ENCODE data around the gene HK1. TPM values are rescaled to one million over a fixed set of nuclear protein-coding genes. Genes with fewer than 3 reads are reported as not detected.
A peak's percentile ranks its signal among the peaks of the same experiment; 100 is the strongest.

The HK1 gene
- total and polyA plus RNA-seq, 3 experiments from 2014 or later: 144 to 153 (median 151) TPM

- ChIA-PET POLR2A (interaction anchor here (1.1 kb wide), 1 partner anchor 13 kb away, joined by 3 read pairs; no protein-coding TSS in a partner anchor), CTCF (interaction anchor here (1.4 to 2.1 kb wide), 2 partner anchors 13 to 125 kb away, joined by 4 to 5 read pairs; no protein-coding TSS in a partner anchor)
- H3K9me3 Mint-ChIP-seq: no peaks in the 10 kb centered on the region
- peaks cover 41% of the 10 kb centered on the region for H3K4me1 ChIP-seq (ENCODE audit: insufficient read depth, low read length)
- H3K27ac Mint-ChIP-seq: peak overlapping the region in 6 of 8 donors; percentile 51 to 93 (median 70)
- H3K27ac ChIP-seq (ENCODE audit: low read depth, low read length): no peak overlapping the region
- peaks cover 0 to 76% (median 10%) of the 10 kb centered on the region in 3 donors for H3K36me3 Mint-ChIP-seq
- H3K4me1 Mint-ChIP-seq: peaks cover 40 to 54% (median 41%) of the 10 kb centered on the region in 3 donors
- no peak overlapping the region for H3K4me3 ChIP-seq (ENCODE audit: low read length)
- no peaks in the 10 kb centered on the region for H3K27me3 Mint-ChIP-seq
- no peaks in the 10 kb centered on the region for H3K27me3 ChIP-seq (ENCODE audit: insufficient read depth, low read length, poor library complexity, severe bottlenecking)
- H3K9me3 ChIP-seq (ENCODE audit: low read length): no peaks in the 10 kb centered on the region
- no peak for DNase-seq
- H3K4me3 Mint-ChIP-seq: no peak overlapping the region
- peaks cover 28% of the 10 kb centered on the region for H3K36me3 ChIP-seq (ENCODE audit: insufficient read depth, low read length)
These were observed 85.4 kb downstream of the HK1 start for GRCh38 chr10:69363666-69364065.

DNA sequence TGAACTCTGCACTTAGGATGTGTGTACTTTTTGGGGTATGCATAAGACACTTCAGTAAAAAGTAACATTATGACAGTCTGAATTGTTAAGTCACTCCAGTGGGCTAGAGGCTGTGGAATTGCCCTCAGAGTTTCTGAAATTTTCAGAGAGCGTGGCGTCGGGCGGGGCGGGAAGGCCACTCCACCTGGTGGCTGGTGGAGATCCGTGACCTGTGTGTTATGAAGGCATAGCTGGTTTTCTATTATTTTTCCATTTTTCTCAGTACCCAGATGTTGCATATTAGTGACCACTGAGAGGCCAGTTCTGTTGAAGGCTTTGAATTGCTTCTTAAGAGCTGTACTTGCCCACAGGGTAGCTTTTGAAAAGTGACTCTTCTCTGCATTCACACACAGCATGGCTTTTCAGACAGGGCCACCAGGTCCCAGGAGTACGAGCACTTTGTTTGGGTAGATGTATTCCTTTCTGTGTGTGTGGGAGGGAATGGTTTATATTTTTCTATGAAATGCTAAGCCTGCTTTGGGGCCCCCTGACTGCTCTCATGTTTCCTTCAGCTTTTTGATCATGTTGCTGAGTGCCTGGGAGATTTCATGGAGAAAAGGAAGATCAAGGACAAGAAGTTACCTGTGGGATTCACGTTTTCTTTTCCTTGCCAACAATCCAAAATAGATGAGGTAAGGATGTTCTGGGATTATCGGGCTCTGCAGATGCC, 86.1 kb downstream of the HK1 start:
- no peaks in the 10 kb centered on the region for H3K9me3 ChIP-seq (ENCODE audit: low read length)
- Mint-ChIP-seq H3K27ac (peak overlapping the region in 5 of 8 donors; percentile 23 to 93 (median 61)), H3K9me3 (no peaks in the 10 kb centered on the region), H3K27me3 (peaks cover 0 to 2% of the 10 kb centered on the region in 2 donors), H3K4me1 (peaks cover 35 to 47% (median 35%) of the 10 kb centered on the region in 3 donors), H3K36me3 (peaks cover 3 to 82% (median 13%) of the 10 kb centered on the region in 3 donors), H3K4me3 (peak overlapping the region in 1 of 7 donors; percentile 17)
- no peaks in the 10 kb centered on the region for H3K27me3 ChIP-seq (ENCODE audit: insufficient read depth, low read length, poor library complexity, severe bottlenecking)
- ChIA-PET POLR2A (no interaction called here), CTCF (interaction anchor here (2.1 kb wide), 1 partner anchor 14 kb away, joined by 5 read pairs; no protein-coding TSS in a partner anchor)
- peaks cover 34% of the 10 kb centered on the region for H3K4me1 ChIP-seq (ENCODE audit: insufficient read depth, low read length)
- H3K36me3 ChIP-seq (ENCODE audit: insufficient read depth, low read length): peaks cover 34% of the 10 kb centered on the region
- no peak overlapping the region for H3K4me3 ChIP-seq (ENCODE audit: low read length)
- no peak for DNase-seq
- H3K27ac ChIP-seq (ENCODE audit: low read depth, low read length): no peak overlapping the region

DNA sequence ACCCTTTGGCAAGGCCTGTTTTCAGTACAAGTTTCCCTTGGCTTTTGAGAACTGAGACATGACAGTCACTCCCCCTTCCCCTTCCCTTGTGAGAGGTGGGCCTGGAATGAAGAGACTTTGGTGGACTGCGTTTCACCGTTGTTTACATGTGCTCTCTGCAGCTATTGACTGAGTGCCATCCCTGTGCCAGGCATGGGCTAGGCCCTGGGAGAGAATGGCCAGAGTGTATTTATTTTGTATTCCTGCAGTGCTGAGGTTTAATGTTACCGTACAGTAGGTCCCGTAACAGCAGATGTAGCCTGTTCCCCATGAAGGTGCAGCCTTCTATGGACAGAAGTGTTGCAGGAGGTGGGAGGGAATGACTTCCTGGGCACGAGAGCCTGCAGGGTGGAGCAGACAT, 88.4 kb downstream of the HK1 start:
- Mint-ChIP-seq H3K27me3 (peaks cover 0 to 2% of the 10 kb centered on the region in 2 donors), H3K9me3 (no peaks in the 10 kb centered on the region), H3K36me3 (peaks cover 13 to 87% (median 28%) of the 10 kb centered on the region in 3 donors), H3K4me3 (no peak overlapping the region), H3K4me1 (peaks cover 15 to 37% (median 17%) of the 10 kb centered on the region in 3 donors), H3K27ac (peak overlapping the region in 5 of 8 donors; percentile 26 to 84 (median 65))
- H3K36me3 ChIP-seq (ENCODE audit: insufficient read depth, low read length): peaks cover 49% of the 10 kb centered on the region
- no peaks in the 10 kb centered on the region for H3K27me3 ChIP-seq (ENCODE audit: insufficient read depth, low read length, poor library complexity, severe bottlenecking)
- ChIA-PET POLR2A (no interaction called here), CTCF (no interaction called here)
- peaks cover 12% of the 10 kb centered on the region for H3K4me1 ChIP-seq (ENCODE audit: insufficient read depth, low read length)
- no peak overlapping the region for H3K4me3 ChIP-seq (ENCODE audit: low read length)
- H3K27ac ChIP-seq (ENCODE audit: low read depth, low read length): no peak overlapping the region
- no peak for DNase-seq
- no peaks in the 10 kb centered on the region for H3K9me3 ChIP-seq (ENCODE audit: low read length)

DNA sequence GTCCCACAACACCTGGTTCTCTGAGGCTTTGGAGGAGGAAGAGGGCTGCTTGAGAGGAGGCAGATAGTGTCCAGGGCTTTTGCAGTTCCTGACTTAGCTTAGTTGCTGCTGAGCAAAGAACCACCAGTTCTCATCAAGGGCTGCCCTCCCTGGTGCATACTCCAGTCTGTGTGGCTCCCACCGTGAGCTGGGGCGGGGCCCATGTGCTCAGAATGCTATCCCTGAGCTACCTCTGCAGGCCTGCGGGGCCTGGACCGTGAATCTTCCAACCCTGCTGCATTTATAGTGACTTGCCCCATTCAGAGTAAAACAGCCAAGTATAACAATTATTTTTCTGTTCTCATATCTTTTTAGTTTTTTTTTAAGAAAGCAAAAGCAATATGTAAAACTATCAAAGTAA, 89.2 kb downstream of the HK1 start:
- H3K4me3 Mint-ChIP-seq: no peak overlapping the region
- no peak overlapping the region for H3K4me3 ChIP-seq (ENCODE audit: low read length)
- H3K27ac Mint-ChIP-seq: peak overlapping the region in 3 of 8 donors; percentile 56 to 84 (median 70)
- H3K36me3 Mint-ChIP-seq: peaks cover 16 to 91% (median 32%) of the 10 kb centered on the region in 3 donors
- H3K27ac ChIP-seq (ENCODE audit: low read depth, low read length): no peak overlapping the region
- H3K27me3 Mint-ChIP-seq: peaks cover 0 to 2% of the 10 kb centered on the region in 2 donors
- H3K9me3 Mint-ChIP-seq: no peaks in the 10 kb centered on the region
- CTCF ChIA-PET: no interaction called here
- no peak for DNase-seq
- no peaks in the 10 kb centered on the region for H3K27me3 ChIP-seq (ENCODE audit: insufficient read depth, low read length, poor library complexity, severe bottlenecking)
- POLR2A ChIA-PET: no interaction called here
- H3K9me3 ChIP-seq (ENCODE audit: low read length): no peaks in the 10 kb centered on the region
- H3K4me1 ChIP-seq (ENCODE audit: insufficient read depth, low read length): peaks cover 7% of the 10 kb centered on the region
- peaks cover 11 to 32% (median 14%) of the 10 kb centered on the region in 3 donors for H3K4me1 Mint-ChIP-seq
- H3K36me3 ChIP-seq (ENCODE audit: insufficient read depth, low read length): peaks cover 50% of the 10 kb centered on the region

DNA sequence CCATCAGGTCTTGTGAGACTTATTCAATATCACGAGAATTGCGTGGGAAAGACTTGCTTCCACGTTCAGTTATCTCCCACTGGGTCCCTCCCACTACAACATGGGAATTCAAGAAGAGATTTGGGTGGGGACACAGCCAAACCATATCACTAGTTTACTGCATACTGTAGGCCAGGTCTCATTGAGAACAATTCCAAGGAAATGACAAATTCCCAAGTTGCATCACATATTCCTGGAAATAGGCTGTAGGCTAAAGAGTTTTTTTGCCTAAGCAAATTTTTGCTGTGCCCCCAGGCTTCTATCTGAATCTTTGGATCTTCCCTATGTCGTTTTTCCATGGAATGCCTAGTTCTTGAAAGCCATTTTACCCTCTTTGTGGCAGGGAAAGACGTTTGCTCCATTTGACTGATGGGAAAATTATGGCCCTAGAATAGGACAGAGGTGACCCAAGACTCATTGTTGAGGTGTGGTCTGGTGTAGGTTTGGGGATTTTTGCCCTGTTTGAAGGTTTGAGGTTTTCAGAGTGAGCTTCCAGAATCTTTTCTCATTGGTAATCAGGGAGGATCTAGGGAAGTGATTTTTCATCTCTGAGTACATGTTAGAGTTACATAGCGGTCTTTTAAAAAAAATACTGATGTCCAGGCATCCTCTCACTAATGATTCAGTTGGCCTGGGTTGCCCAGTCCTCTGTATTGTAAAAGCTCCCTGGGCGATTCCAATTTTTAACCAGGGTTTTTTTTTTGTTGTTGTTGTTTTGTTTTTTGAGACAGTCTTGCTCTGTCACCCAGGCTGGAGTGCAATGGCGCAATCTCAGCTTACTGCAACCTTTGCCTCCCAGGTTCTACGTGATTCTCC, 94.1 kb downstream of the HK1 start:
- peaks cover 0 to 2% of the 10 kb centered on the region in 2 donors for H3K27me3 Mint-ChIP-seq
- H3K9me3 Mint-ChIP-seq: no peaks in the 10 kb centered on the region
- Histone ChIP-seq H3K9me3 (ENCODE audit: low read length) (no peaks in the 10 kb centered on the region), H3K4me1 (ENCODE audit: insufficient read depth, low read length) (no peaks in the 10 kb centered on the region), H3K27me3 (ENCODE audit: insufficient read depth, low read length, poor library complexity, severe bottlenecking) (no peaks in the 10 kb centered on the region), H3K27ac (ENCODE audit: low read depth, low read length) (no peak overlapping the region), H3K36me3 (ENCODE audit: insufficient read depth, low read length) (peaks cover 50% of the 10 kb centered on the region), H3K4me3 (ENCODE audit: low read length) (no peak overlapping the region)
- no peak for DNase-seq
- H3K4me3 Mint-ChIP-seq: no peak overlapping the region
- H3K36me3 Mint-ChIP-seq: peaks cover 16 to 91% (median 25%) of the 10 kb centered on the region in 3 donors
- peak overlapping the region in 6 of 8 donors; percentile 17 to 70 (median 54) for H3K27ac Mint-ChIP-seq
- H3K4me1 Mint-ChIP-seq: peaks cover 0 to 18% (median 3%) of the 10 kb centered on the region in 3 donors
- POLR2A ChIA-PET: no interaction called here
- CTCF ChIA-PET: interaction anchor here (1.2 kb wide), 1 partner anchor 36 kb away, joined by 3 read pairs; no protein-coding TSS in a partner anchor

- H3K27ac Mint-ChIP-seq: peak overlapping the region in 7 of 8 donors; percentile 19 to 91 (median 84)
- no peak overlapping the region for H3K4me3 Mint-ChIP-seq
- DNase-seq: peak in 1 of 5 donors; percentile 23
- no peaks in the 10 kb centered on the region for H3K9me3 Mint-ChIP-seq
- peaks cover 0 to 18% (median 3%) of the 10 kb centered on the region in 3 donors for H3K4me1 Mint-ChIP-seq
- H3K36me3 ChIP-seq (ENCODE audit: insufficient read depth, low read length): peaks cover 42% of the 10 kb centered on the region
- no peaks in the 10 kb centered on the region for H3K4me1 ChIP-seq (ENCODE audit: insufficient read depth, low read length)
- no peak overlapping the region for H3K27ac ChIP-seq (ENCODE audit: low read depth, low read length)
- peaks cover 0 to under 1% of the 10 kb centered on the region in 2 donors for H3K27me3 Mint-ChIP-seq
- H3K9me3 ChIP-seq (ENCODE audit: low read length): no peaks in the 10 kb centered on the region
- CTCF ChIA-PET: no interaction called here
- POLR2A ChIA-PET: no interaction called here
- H3K4me3 ChIP-seq (ENCODE audit: low read length): no peak overlapping the region
- peaks cover 22 to 90% (median 28%) of the 10 kb centered on the region in 3 donors for H3K36me3 Mint-ChIP-seq
- H3K27me3 ChIP-seq (ENCODE audit: insufficient read depth, low read length, poor library complexity, severe bottlenecking): no peaks in the 10 kb centered on the region
These were observed 95.9 kb downstream of the HK1 start for GRCh38 chr10:69374242-69374641.

DNA sequence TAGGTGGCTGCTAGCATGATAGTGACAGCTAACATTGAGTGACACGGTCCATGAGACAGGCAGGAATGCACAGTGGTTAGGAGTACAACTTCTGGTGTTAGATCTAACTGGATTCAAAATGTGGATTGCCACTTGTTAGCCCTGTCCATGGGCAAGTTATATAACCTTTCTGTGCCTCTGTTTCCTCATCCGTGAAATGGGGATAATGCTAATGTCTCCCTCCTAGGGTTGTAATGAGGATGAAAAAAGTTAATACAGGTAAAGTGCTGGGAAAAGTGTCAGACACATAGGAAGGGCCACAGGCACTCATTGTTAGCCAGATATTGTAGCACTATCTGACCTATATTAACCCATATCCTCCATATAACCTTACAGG, 96.6 kb downstream of the HK1 start:
- ChIA-PET POLR2A (no interaction called here), CTCF (interaction anchor here (1.1 kb wide), 1 partner anchor 18 kb away, joined by 3 read pairs; no protein-coding TSS in a partner anchor)
- peak overlapping the region in 5 of 8 donors; percentile 60 to 91 (median 84) for H3K27ac Mint-ChIP-seq
- no peaks in the 10 kb centered on the region for H3K9me3 Mint-ChIP-seq
- no peak overlapping the region for H3K27ac ChIP-seq (ENCODE audit: low read depth, low read length)
- H3K4me3 ChIP-seq (ENCODE audit: low read length): no peak overlapping the region
- H3K4me1 ChIP-seq (ENCODE audit: insufficient read depth, low read length): no peaks in the 10 kb centered on the region
- H3K27me3 Mint-ChIP-seq: no peaks in the 10 kb centered on the region
- H3K4me1 Mint-ChIP-seq: peaks cover 0 to 18% (median 3%) of the 10 kb centered on the region in 3 donors
- no peak overlapping the region for H3K4me3 Mint-ChIP-seq
- H3K36me3 ChIP-seq (ENCODE audit: insufficient read depth, low read length): peaks cover 42% of the 10 kb centered on the region
- peaks cover 19 to 90% (median 26%) of the 10 kb centered on the region in 3 donors for H3K36me3 Mint-ChIP-seq
- DNase-seq: no peak
- H3K9me3 ChIP-seq (ENCODE audit: low read length): no peaks in the 10 kb centered on the region
- H3K27me3 ChIP-seq (ENCODE audit: insufficient read depth, low read length, poor library complexity, severe bottlenecking): no peaks in the 10 kb centered on the region
